ENCODE data around the gene ARSB.

The ARSB gene

DNA sequence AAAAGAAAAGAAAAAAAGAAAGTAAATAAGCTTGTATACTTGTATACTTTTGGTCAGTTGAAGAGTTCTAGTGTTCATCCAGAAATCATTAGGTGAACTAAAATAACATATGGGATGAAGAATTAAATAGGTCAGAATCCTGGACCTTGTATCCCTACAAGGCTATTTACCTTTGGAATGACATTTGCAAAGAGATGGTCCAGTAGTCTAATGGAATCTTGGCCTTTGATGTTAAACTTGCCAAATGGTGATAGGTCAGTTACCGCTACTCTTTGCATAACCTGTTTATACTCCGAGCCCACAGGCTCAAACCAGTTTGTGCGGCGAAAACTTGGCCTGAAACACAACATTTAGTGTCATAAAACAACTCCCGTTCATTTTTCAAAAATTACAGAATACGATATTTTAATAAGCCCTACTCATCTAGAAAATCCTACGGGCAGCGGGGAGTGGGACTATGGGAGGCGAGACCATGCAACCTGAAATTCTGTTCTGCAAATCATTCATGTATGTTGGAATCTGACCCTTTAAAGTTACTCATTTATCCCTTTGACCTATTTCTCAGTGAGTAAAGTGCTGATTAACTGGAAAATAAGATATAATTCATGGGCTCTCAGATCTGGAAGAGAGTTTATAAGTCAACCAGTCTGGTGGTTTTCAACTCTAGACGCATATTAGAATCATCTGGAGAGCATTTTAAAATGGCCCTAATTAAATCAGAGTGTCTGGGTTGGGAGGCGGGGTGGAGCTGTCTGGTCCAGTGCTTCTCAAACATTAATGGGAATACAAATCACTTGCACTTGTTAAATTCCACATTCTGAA is 45.8 kb upstream of the ARSB start:
- no peak for TF ChIP-seq REST (IDR thresholded peaks at IDR 0.05; ENCODE audit: insufficient replicate concordance, low read depth)
- no peak for TF ChIP-seq SPI1 (IDR thresholded peaks at IDR 0.05; ENCODE audit: borderline replicate concordance, low read depth)
- TF ChIP-seq GABPA (IDR thresholded peaks at IDR 0.05; ENCODE audit: low read depth) = no peak
- TF ChIP-seq, protein P1, sequence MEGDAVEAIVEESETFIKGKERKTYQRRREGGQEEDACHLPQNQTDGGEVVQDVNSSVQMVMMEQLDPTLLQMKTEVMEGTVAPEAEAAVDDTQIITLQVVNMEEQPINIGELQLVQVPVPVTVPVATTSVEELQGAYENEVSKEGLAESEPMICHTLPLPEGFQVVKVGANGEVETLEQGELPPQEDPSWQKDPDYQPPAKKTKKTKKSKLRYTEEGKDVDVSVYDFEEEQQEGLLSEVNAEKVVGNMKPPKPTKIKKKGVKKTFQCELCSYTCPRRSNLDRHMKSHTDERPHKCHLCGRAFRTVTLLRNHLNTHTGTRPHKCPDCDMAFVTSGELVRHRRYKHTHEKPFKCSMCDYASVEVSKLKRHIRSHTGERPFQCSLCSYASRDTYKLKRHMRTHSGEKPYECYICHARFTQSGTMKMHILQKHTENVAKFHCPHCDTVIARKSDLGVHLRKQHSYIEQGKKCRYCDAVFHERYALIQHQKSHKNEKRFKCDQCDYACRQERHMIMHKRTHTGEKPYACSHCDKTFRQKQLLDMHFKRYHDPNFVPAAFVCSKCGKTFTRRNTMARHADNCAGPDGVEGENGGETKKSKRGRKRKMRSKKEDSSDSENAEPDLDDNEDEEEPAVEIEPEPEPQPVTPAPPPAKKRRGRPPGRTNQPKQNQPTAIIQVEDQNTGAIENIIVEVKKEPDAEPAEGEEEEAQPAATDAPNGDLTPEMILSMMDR (IDR thresholded peaks at IDR 0.05; ENCODE audit: insufficient read depth, low read length) = no peak
- no peak for TF ChIP-seq POLR2AphosphoS5 (IDR thresholded peaks at IDR 0.05; ENCODE audit: low read depth)
- DNase-seq (ENCODE audit: low read depth in 1 of 2, low spot score in 1 of 2) = no peak
- no peak overlapping the region for H3K27ac ChIP-seq (replicated peaks)
- H3K4me3 ChIP-seq (replicated peaks; ENCODE audit: insufficient read depth, low read length) = no peak overlapping the region
- H3K27me3 ChIP-seq (ENCODE audit: insufficient read depth, poor library complexity, severe bottlenecking) = no peaks in the 10 kb centered on the region

GRCh38 chr5:79025054-79025472 is 40.0 kb upstream of the ARSB start:
- no peaks in the 10 kb centered on the region for H3K27me3 ChIP-seq (ENCODE audit: insufficient read depth, poor library complexity, severe bottlenecking)
- H3K27ac ChIP-seq (replicated peaks) = no peak overlapping the region
- DNase-seq (ENCODE audit: low read depth in 1 of 2, low spot score in 1 of 2) = peak in 1 of 2 experiments; percentile 16
- TF ChIP-seq, protein P1 (IDR thresholded peaks at IDR 0.05; ENCODE audit: insufficient read depth, low read length) = peak; percentile 38
- TF ChIP-seq REST (IDR thresholded peaks at IDR 0.05; ENCODE audit: insufficient replicate concordance, low read depth) = no peak
- no peak overlapping the region for H3K4me3 ChIP-seq (replicated peaks; ENCODE audit: insufficient read depth, low read length)

DNA sequence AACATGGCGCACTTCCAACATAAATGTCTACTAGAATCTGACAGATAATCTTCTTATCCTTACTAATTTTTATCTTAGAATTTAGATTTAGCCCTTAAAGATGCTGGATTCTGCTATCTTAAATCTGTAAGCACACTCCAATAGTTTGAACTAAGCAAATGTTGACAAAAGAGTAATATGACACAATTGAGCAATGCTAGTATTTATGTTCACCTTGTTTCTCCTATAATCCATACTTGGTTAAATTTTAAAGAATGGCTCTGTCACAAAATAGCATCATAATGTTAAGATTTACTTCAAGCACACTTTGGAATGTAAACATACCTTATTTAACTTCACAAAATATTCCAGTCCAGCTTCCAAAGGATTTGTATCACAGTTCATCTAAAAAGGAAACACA is 38.8 kb upstream of the ARSB start:
- H3K4me3 ChIP-seq (replicated peaks; ENCODE audit: insufficient read depth, low read length) = no peak overlapping the region
- H3K27me3 ChIP-seq (ENCODE audit: insufficient read depth, poor library complexity, severe bottlenecking) = no peaks in the 10 kb centered on the region
- H3K27ac ChIP-seq (replicated peaks) = no peak overlapping the region
- TF ChIP-seq POLR2AphosphoS5 (IDR thresholded peaks at IDR 0.05; ENCODE audit: low read depth) (no peak), GABPA (IDR thresholded peaks at IDR 0.05; ENCODE audit: low read depth) (no peak), REST (IDR thresholded peaks at IDR 0.05; ENCODE audit: insufficient replicate concordance, low read depth) (no peak), SPI1 (IDR thresholded peaks at IDR 0.05; ENCODE audit: borderline replicate concordance, low read depth) (no peak)
- TF ChIP-seq, protein P1 (IDR thresholded peaks at IDR 0.05; ENCODE audit: insufficient read depth, low read length) = no peak
- DNase-seq (ENCODE audit: low read depth in 1 of 2, low spot score in 1 of 2) = no peak
